ENCODE data around the gene YAF2.
A peak's percentile ranks its signal among the peaks of the same experiment; 100 is the strongest.
"Not testable (repeated sequence)": the region's sequence is repeated elsewhere in the genome, so short reads cannot be mapped to it uniquely, and the experiment has no call there.

Gene YAF2

GRCh38 chr12:42255866-42256261 is 17.8 kb upstream of the YAF2 start:
- H3K4me1 ChIP-seq (ENCODE audit: control insufficient read depth in 5 of 5, insufficient read depth in 5 of 5, low read length in 5 of 5) = no peaks in the 10 kb centered on the region
- H3K27ac ChIP-seq (ENCODE audit: low read depth, low read length) = no peak overlapping the region
- no peak overlapping the region for H3K9ac ChIP-seq (ENCODE audit: low read length in 5 of 5)
- no peaks in the 10 kb centered on the region for H3K9me3 ChIP-seq (ENCODE audit: control insufficient read depth in 5 of 5, low read length in 5 of 5)
- no peaks in the 10 kb centered on the region for H3K36me3 ChIP-seq (ENCODE audit: control insufficient read depth in 5 of 5, insufficient read depth in 5 of 5, low read length in 5 of 5)
- H3K4me3 ChIP-seq (ENCODE audit: low read depth in 1 of 5, low read length in 5 of 5) = no peak overlapping the region
- no peaks in the 10 kb centered on the region for H3K27me3 ChIP-seq (ENCODE audit: control insufficient read depth in 5 of 5, insufficient read depth in 4 of 5, low read length in 5 of 5)

DNA sequence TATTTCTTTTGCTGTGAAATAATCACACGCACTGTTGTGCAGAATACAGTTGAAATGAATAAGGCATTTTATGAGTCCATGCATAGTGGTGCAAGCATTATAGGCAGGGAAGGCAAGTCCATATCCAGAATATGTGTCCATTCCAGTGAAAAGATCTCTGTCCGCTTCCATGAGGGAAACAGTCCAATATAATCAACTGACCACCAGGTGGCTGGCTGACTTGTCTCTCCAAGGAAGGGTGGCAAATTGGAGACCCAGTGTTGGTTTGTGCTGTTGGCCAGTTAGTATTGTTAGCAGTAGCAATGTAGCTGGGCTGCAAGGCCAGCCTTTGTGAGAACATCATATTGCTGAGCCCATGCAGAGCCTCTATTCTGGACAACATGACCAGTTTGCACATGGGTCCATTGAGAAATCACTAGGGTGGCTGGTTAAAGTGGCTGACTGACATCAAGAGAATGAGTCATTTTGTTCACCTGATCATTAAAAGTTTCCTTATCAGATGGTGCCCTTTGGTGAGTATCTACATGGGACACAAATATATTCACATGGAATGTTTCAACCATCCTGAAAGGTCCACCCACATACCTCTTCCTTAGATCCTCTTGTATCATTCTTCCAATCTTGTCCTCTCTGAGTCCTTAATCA is 17.3 kb upstream of the YAF2 start:
- Histone ChIP-seq H3K36me3 (ENCODE audit: control insufficient read depth in 5 of 5, insufficient read depth in 5 of 5, low read length in 5 of 5) (no peaks in the 10 kb centered on the region), H3K27ac (ENCODE audit: low read depth, low read length) (no peak overlapping the region), H3K9ac (ENCODE audit: low read length in 5 of 5) (no peak overlapping the region), H3K4me3 (ENCODE audit: low read depth in 1 of 5, low read length in 5 of 5) (no peak overlapping the region), H3K9me3 (ENCODE audit: control insufficient read depth in 5 of 5, low read length in 5 of 5) (no peaks in the 10 kb centered on the region), H3K4me1 (ENCODE audit: control insufficient read depth in 5 of 5, insufficient read depth in 5 of 5, low read length in 5 of 5) (no peaks in the 10 kb centered on the region), H3K27me3 (ENCODE audit: control insufficient read depth in 5 of 5, insufficient read depth in 4 of 5, low read length in 5 of 5) (no peaks in the 10 kb centered on the region)

- H3K27ac ChIP-seq (ENCODE audit: low read depth, low read length); H3K36me3 ChIP-seq (ENCODE audit: control insufficient read depth in 5 of 5, insufficient read depth in 5 of 5, low read length in 5 of 5); H3K27me3 ChIP-seq (ENCODE audit: control insufficient read depth in 5 of 5, insufficient read depth in 4 of 5, low read length in 5 of 5); H3K4me1 ChIP-seq (ENCODE audit: control insufficient read depth in 5 of 5, insufficient read depth in 5 of 5, low read length in 5 of 5); H3K4me3 ChIP-seq (ENCODE audit: low read depth in 1 of 5, low read length in 5 of 5); H3K9ac ChIP-seq (ENCODE audit: low read length in 5 of 5); H3K9me3 ChIP-seq (ENCODE audit: control insufficient read depth in 5 of 5, low read length in 5 of 5): not testable (repeated sequence)
Observed at GRCh38 chr12:42252645-42253044, 14.6 kb upstream of the YAF2 start.

DNA sequence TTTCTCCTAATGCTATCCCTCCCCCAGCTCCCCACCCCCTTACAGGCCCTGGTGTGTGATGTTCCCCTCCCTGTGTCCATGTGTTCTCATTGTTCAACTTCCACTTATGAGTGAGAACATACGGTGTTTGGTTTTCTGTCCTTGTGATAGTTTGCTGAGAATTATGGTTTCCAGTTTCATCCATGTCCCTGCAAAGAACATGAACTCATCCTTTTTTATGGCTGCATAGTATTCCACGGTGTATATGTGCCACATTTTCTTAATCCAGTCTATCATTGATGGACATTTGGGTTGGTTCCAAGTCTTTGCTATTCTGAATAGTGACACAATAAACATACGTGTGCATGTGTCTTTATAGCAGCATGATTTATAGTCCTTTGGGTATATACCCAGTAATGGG is 11.0 kb upstream of the YAF2 start:
- H3K4me1 ChIP-seq (ENCODE audit: control insufficient read depth in 5 of 5, insufficient read depth in 5 of 5, low read length in 5 of 5); H3K36me3 ChIP-seq (ENCODE audit: control insufficient read depth in 5 of 5, insufficient read depth in 5 of 5, low read length in 5 of 5); H3K9ac ChIP-seq (ENCODE audit: low read length in 5 of 5); H3K9me3 ChIP-seq (ENCODE audit: control insufficient read depth in 5 of 5, low read length in 5 of 5); H3K27me3 ChIP-seq (ENCODE audit: control insufficient read depth in 5 of 5, insufficient read depth in 4 of 5, low read length in 5 of 5); H3K4me3 ChIP-seq (ENCODE audit: low read depth in 1 of 5, low read length in 5 of 5); H3K27ac ChIP-seq (ENCODE audit: low read depth, low read length): not testable (repeated sequence)

DNA sequence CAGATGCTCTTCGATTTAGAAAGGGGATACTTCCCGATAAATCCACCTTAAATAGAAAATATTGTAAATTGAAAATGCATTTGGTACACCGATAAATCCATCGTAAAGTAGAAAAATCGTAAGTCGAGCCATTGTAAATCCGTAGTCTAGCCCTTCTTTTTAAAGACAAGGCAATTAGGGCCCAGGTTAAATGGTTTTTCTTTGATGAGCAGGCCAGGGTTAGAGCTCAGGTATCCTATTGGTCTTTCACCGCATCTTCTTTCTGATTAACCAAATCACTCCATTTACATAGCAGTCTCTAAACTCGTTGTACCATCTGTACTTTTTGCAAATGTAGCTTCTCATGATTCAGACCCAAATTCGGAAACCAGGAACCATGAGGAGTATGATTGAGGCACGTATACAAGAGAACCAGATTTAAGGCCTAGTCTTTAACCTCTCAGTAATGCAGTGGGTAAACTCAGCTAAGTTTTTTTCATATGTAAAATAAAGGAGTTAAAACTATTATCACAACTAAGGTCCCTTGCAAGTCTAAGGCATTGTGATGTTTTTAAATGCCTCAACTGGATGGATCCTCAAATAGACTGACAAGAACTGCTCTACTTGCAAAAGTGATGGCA is 2.2 kb upstream of the YAF2 start:
- no peaks in the 10 kb centered on the region for H3K9me3 ChIP-seq (ENCODE audit: control insufficient read depth in 5 of 5, low read length in 5 of 5)
- H3K27me3 ChIP-seq (ENCODE audit: control insufficient read depth in 5 of 5, insufficient read depth in 4 of 5, low read length in 5 of 5) = no peaks in the 10 kb centered on the region
- no peaks in the 10 kb centered on the region for H3K36me3 ChIP-seq (ENCODE audit: control insufficient read depth in 5 of 5, insufficient read depth in 5 of 5, low read length in 5 of 5)
- peaks cover 2 to 22% (median 22%) of the 10 kb centered on the region in 5 donors for H3K4me1 ChIP-seq (ENCODE audit: control insufficient read depth in 5 of 5, insufficient read depth in 5 of 5, low read length in 5 of 5)
- H3K4me3 ChIP-seq (ENCODE audit: low read depth in 1 of 5, low read length in 5 of 5) = no peak overlapping the region
- H3K27ac ChIP-seq (ENCODE audit: low read depth, low read length) = no peak overlapping the region
- H3K9ac ChIP-seq (ENCODE audit: low read length in 5 of 5) = no peak overlapping the region

DNA sequence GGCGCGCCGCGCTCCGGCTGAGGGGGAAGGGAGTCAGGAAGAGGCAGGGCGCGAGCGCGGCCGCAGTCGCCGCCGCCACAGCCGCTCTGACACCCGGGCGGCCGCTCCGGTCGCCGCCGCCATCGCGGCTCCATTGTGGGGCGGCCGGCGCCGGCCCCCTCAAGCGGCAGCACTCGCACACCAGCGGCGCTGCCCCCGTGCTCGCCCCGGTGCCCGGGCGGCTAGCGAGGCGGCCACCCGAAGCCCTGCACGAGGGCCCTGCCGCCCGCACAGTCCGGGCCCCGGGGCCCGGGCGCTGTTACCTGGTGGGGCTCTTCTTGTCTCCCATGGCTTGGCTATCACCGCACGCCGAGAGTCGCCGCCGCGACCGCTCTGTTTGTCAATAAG is 202 bp downstream of the YAF2 start:
- peak overlapping the region in 4 of 5 donors; percentile 75 to 87 (median 78) for H3K4me3 ChIP-seq (ENCODE audit: low read depth in 1 of 5, low read length in 5 of 5)
- H3K9ac ChIP-seq (ENCODE audit: low read length in 5 of 5) = peak overlapping the region in 2 of 5 donors; percentile 82 to 83
- H3K27ac ChIP-seq (ENCODE audit: low read depth, low read length) = peak overlapping the region; percentile 65
- H3K27me3 ChIP-seq (ENCODE audit: control insufficient read depth in 5 of 5, insufficient read depth in 4 of 5, low read length in 5 of 5) = no peaks in the 10 kb centered on the region
- no peaks in the 10 kb centered on the region for H3K36me3 ChIP-seq (ENCODE audit: control insufficient read depth in 5 of 5, insufficient read depth in 5 of 5, low read length in 5 of 5)
- H3K4me1 ChIP-seq (ENCODE audit: control insufficient read depth in 5 of 5, insufficient read depth in 5 of 5, low read length in 5 of 5) = peaks cover 2 to 30% (median 29%) of the 10 kb centered on the region in 5 donors
- no peaks in the 10 kb centered on the region for H3K9me3 ChIP-seq (ENCODE audit: control insufficient read depth in 5 of 5, low read length in 5 of 5)

- no peaks in the 10 kb centered on the region for H3K36me3 ChIP-seq (ENCODE audit: control insufficient read depth in 5 of 5, insufficient read depth in 5 of 5, low read length in 5 of 5)
- H3K4me1 ChIP-seq (ENCODE audit: control insufficient read depth in 5 of 5, insufficient read depth in 5 of 5, low read length in 5 of 5) = peaks cover 2 to 30% (median 29%) of the 10 kb centered on the region in 5 donors
- peak overlapping the region; percentile 71 for H3K27ac ChIP-seq (ENCODE audit: low read depth, low read length)
- H3K9ac ChIP-seq (ENCODE audit: low read length in 5 of 5) = peak overlapping the region; percentile 22 to 89 (median 85)
- H3K9me3 ChIP-seq (ENCODE audit: control insufficient read depth in 5 of 5, low read length in 5 of 5) = no peaks in the 10 kb centered on the region
- H3K27me3 ChIP-seq (ENCODE audit: control insufficient read depth in 5 of 5, insufficient read depth in 4 of 5, low read length in 5 of 5) = no peaks in the 10 kb centered on the region
- H3K4me3 ChIP-seq (ENCODE audit: low read depth in 1 of 5, low read length in 5 of 5) = peak overlapping the region; percentile 68 to 87 (median 75)
Observed at GRCh38 chr12:42237052-42237852, 796 bp downstream of the YAF2 start.

GRCh38 chr12:42236017-42236416 is 2.0 kb downstream of the YAF2 start:
- no peaks in the 10 kb centered on the region for H3K9me3 ChIP-seq (ENCODE audit: control insufficient read depth in 5 of 5, low read length in 5 of 5)
- H3K9ac ChIP-seq (ENCODE audit: low read length in 5 of 5) = peak overlapping the region in 2 of 5 donors; percentile 8 to 37
- H3K27me3 ChIP-seq (ENCODE audit: control insufficient read depth in 5 of 5, insufficient read depth in 4 of 5, low read length in 5 of 5) = no peaks in the 10 kb centered on the region
- H3K4me3 ChIP-seq (ENCODE audit: low read depth in 1 of 5, low read length in 5 of 5) = no peak overlapping the region
- peaks cover 0 to 4% (median 0%) of the 10 kb centered on the region in 5 donors for H3K36me3 ChIP-seq (ENCODE audit: control insufficient read depth in 5 of 5, insufficient read depth in 5 of 5, low read length in 5 of 5)
- peaks cover 2 to 30% (median 29%) of the 10 kb centered on the region in 5 donors for H3K4me1 ChIP-seq (ENCODE audit: control insufficient read depth in 5 of 5, insufficient read depth in 5 of 5, low read length in 5 of 5)
- H3K27ac ChIP-seq (ENCODE audit: low read depth, low read length) = peak overlapping the region; percentile 62

- H3K9ac ChIP-seq (ENCODE audit: low read length in 5 of 5) = peak overlapping the region in 2 of 5 donors; percentile 8 to 37
- H3K27ac ChIP-seq (ENCODE audit: low read depth, low read length) = peak overlapping the region; percentile 62
- H3K4me1 ChIP-seq (ENCODE audit: control insufficient read depth in 5 of 5, insufficient read depth in 5 of 5, low read length in 5 of 5) = peaks cover 2 to 30% (median 29%) of the 10 kb centered on the region in 5 donors
- H3K27me3 ChIP-seq (ENCODE audit: control insufficient read depth in 5 of 5, insufficient read depth in 4 of 5, low read length in 5 of 5) = no peaks in the 10 kb centered on the region
- H3K9me3 ChIP-seq (ENCODE audit: control insufficient read depth in 5 of 5, low read length in 5 of 5) = no peaks in the 10 kb centered on the region
- H3K36me3 ChIP-seq (ENCODE audit: control insufficient read depth in 5 of 5, insufficient read depth in 5 of 5, low read length in 5 of 5) = peaks cover 0 to 5% (median 0%) of the 10 kb centered on the region in 5 donors
- no peak overlapping the region for H3K4me3 ChIP-seq (ENCODE audit: low read depth in 1 of 5, low read length in 5 of 5)
Observed at GRCh38 chr12:42235426-42235825, 2.6 kb downstream of the YAF2 start.

DNA sequence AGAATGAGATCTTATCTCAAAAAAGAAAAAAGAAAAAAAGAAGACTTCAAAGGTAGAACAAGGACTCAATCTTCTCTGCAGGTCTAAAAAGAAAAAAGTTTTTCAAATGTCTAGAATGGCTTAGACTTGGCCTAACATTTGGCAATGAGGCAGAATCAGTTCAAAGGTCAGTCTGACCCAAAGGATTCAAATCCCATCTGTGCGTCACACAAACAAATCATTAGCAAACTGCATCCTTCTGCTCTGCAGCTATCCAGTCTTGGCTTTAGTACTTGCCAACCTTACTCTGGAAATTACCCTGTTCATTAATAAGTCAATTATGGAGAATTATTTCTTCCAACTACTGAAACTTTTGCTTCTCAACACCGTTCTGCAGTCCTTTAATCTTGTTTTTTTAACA is 3.1 kb downstream of the YAF2 start:
- H3K4me1 ChIP-seq (ENCODE audit: control insufficient read depth in 5 of 5, insufficient read depth in 5 of 5, low read length in 5 of 5) = peaks cover 2 to 30% (median 29%) of the 10 kb centered on the region in 5 donors
- peak overlapping the region in 1 of 5 donors; percentile 37 for H3K9ac ChIP-seq (ENCODE audit: low read length in 5 of 5)
- H3K9me3 ChIP-seq (ENCODE audit: control insufficient read depth in 5 of 5, low read length in 5 of 5) = no peaks in the 10 kb centered on the region
- peak overlapping the region; percentile 62 for H3K27ac ChIP-seq (ENCODE audit: low read depth, low read length)
- no peaks in the 10 kb centered on the region for H3K27me3 ChIP-seq (ENCODE audit: control insufficient read depth in 5 of 5, insufficient read depth in 4 of 5, low read length in 5 of 5)
- peaks cover 0 to 8% (median 0%) of the 10 kb centered on the region in 5 donors for H3K36me3 ChIP-seq (ENCODE audit: control insufficient read depth in 5 of 5, insufficient read depth in 5 of 5, low read length in 5 of 5)
- H3K4me3 ChIP-seq (ENCODE audit: low read depth in 1 of 5, low read length in 5 of 5) = no peak overlapping the region
